Progenitor cell of endocrine pancreas (in vitro differentiated cells): Measurements from ENCODE around the gene ZNF41. TPM values are rescaled to one million over a fixed set of nuclear protein-coding genes. Genes with fewer than 3 reads are reported as not detected.
A peak's percentile ranks its signal among the peaks of the same experiment; 100 is the strongest.
"Not testable (repeated sequence)": the region's sequence is repeated elsewhere in the genome, so short reads cannot be mapped to it uniquely, and the experiment has no call there.

ENCODE experiments used
- DNase-seq: peaks from one replicate; pipeline ENCODE4 v3.0.0; 2021; ENCODE audit warnings: low spot score; ENCODE audit not compliant: unreplicated experiment
- H3K27ac Mint-ChIP-seq: 2 replicates; pipeline ENCODE4 v1.8.0; 2021; ENCODE audit warnings: mild to moderate bottlenecking, moderate library complexity, mixed read lengths
- H3K27me3 Mint-ChIP-seq: 2 replicates; pipeline ENCODE4 v1.8.0; 2021; ENCODE audit warnings: mixed read lengths
- H3K36me3 Mint-ChIP-seq: 2 replicates; pipeline ENCODE4 v1.8.0; 2022; ENCODE audit warnings: mixed read lengths; ENCODE audit not compliant: insufficient read depth
- H3K4me1 Mint-ChIP-seq: 2 replicates; pipeline ENCODE4 v1.8.0; 2021; ENCODE audit warnings: low read depth, mixed read lengths
- H3K4me3 Mint-ChIP-seq: 2 replicates; pipeline ENCODE4 v1.8.0; 2021; ENCODE audit warnings: low read depth, mild to moderate bottlenecking, moderate library complexity, mixed read lengths
- H3K9me3 Mint-ChIP-seq: 2 replicates; pipeline ENCODE4 v1.8.0; 2021; ENCODE audit warnings: low read depth, mixed read lengths
- CTCF ChIP-seq: fragments of 200-600 bp; sonication (generic); IDR thresholded peaks from one replicate; pipeline ENCODE4 v1.5.0; 2021; ENCODE audit warnings: antibody characterized with exemption, mild to moderate bottlenecking; ENCODE audit not compliant: unreplicated experiment
- total RNA-seq: library from RNA; stranded (reverse); gene quantifications from 2 replicates; pipeline ENCODE4 v1.2.1, GENCODE V29; 2021

The ZNF41 gene
- total RNA-seq, 1 donor from 2014 or later, result 6.1 TPM

DNA sequence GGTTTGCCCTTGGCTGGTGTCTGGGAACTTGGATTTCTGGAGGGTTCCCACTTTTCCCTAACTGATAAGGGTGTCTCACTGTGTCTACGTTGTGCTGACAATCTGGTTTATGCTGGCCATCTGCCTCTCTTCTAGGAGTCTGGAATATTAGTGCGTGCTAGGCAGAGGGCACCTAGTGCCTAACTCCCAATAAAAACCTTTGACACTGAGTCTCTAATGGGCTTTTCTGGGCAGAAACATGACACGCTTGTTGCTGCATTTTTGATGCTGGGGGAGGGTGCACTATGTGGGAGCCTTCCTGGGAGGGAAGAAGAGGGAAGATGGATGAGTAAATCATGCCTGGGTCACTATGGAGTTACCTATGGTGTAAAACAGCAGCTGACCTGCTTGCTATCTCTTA is 16.3 kb upstream of the ZNF41 start:
- Mint-ChIP-seq H3K4me1 (peaks cover 4% of the 10 kb centered on the region), H3K27ac (no peak overlapping the region), H3K4me3 (no peak overlapping the region), H3K27me3 (no peaks in the 10 kb centered on the region), H3K36me3 (no peaks in the 10 kb centered on the region), H3K9me3 (peaks cover 16% of the 10 kb centered on the region)
- DNase-seq, result no peak
- no peak for TF ChIP-seq CTCF

GRCh38 chrX:47498411-47498810 is 15.4 kb upstream of the ZNF41 start:
- no peaks in the 10 kb centered on the region for H3K36me3 Mint-ChIP-seq
- H3K4me3 Mint-ChIP-seq, result no peak overlapping the region
- peaks cover 17% of the 10 kb centered on the region for H3K9me3 Mint-ChIP-seq
- no peak overlapping the region for H3K27ac Mint-ChIP-seq
- H3K4me1 Mint-ChIP-seq, result peaks cover 4% of the 10 kb centered on the region
- H3K27me3 Mint-ChIP-seq, result no peaks in the 10 kb centered on the region
- TF ChIP-seq CTCF, result no peak
- no peak for DNase-seq

DNA sequence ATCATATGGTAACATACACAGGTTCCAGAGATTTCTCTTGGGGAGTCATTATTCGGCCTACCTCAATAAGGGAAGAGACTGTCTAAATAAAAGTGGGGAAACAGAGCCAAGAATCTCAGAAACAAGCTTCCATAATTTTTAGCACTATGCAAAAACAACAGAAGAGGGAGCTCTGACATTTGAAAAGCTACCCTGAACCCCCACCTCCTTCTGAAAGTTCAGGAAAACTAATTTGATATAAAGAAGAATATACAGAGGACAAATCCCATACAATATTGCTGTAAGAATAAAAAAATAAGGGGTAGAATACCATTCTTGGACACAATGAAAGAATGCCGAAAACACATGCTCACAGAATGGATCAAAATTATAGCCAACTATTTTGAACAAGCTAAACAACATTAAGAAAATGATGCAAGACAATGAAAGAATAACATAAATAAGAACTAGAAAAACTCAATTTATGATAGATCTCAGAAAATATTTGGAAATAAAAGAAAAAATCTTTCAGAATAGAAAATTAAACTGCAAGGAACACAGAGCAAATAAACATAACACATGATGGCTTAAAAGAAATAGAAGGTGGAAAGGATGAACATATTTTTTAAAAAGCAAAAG is 14.4 kb upstream of the ZNF41 start:
- Mint-ChIP-seq H3K36me3 (no peaks in the 10 kb centered on the region), H3K4me1 (peaks cover 2% of the 10 kb centered on the region), H3K9me3 (peaks cover 20% of the 10 kb centered on the region), H3K27me3 (no peaks in the 10 kb centered on the region), H3K27ac (no peak overlapping the region), H3K4me3 (no peak overlapping the region)
- peak; percentile 30 for TF ChIP-seq CTCF
- DNase-seq, result no peak

DNA sequence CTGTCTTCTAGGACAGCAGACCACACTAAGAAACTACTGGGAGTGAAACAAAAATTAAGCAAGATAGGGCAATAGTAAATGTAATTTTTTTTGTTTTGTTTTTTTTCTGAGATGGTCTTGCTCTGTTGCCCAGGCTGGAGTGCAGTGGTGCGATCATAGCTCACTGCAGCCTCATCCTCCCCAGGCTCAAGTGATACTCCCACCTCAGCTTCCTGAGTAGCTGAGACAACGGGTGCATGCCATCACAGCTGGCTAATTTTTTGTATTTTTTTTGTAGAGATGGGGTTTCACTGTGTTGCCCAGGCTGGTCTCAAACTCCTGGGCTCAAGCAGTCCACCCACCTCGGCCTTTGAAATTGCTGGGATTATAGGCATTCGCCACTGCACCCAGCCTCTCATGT is 9.1 kb upstream of the ZNF41 start:
- peaks cover 26% of the 10 kb centered on the region for H3K9me3 Mint-ChIP-seq
- DNase-seq, result not testable (repeated sequence)

DNA sequence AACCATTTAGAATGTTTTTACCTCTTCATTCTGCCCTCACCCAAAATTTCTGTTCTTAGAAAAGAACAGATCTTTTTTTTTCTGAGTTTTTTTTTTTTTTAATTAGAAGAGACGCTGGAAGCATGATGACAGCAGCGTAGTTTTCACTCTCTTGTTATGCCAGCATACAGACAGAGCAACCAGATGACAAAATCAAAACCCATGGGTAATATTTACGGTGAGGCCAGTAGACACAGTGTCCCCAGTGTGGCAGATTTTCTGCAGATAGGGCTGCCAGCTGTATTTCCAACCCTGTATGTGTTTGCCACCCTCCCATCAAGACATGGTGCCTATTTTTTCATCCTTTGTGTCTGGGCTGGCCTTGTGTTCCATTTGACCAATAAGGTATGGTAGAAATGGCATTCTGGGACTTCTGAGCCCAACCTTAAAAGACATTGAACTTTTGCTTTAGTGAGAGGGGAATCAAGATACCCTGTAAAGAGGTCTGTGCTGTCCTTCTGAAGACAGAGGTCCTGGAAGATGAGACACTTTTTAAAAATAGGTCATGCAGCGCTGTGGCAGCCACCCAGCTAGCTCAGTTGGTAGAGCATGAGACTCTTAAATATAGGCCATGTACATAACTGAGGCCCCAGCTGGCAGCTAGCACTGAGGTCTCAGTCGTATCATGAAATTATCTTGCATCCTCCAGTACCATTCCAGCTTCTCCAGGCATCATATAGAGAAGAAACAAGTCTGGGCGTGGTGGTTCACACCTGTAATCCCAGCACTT is 6.7 kb upstream of the ZNF41 start:
- Mint-ChIP-seq H3K4me3 (no peak overlapping the region), H3K4me1 (peaks cover 4% of the 10 kb centered on the region), H3K9me3 (peaks cover 19% of the 10 kb centered on the region), H3K27ac (no peak overlapping the region), H3K27me3 (no peaks in the 10 kb centered on the region), H3K36me3 (no peaks in the 10 kb centered on the region)
- no peak for DNase-seq
- TF ChIP-seq CTCF, result no peak

More for the DNA sequence above, 9.1 kb upstream of the ZNF41 start:
- not testable (repeated sequence) for H3K27ac Mint-ChIP-seq, H3K36me3 Mint-ChIP-seq, H3K4me3 Mint-ChIP-seq, H3K27me3 Mint-ChIP-seq, H3K4me1 Mint-ChIP-seq

- Mint-ChIP-seq H3K27me3 (no peaks in the 10 kb centered on the region), H3K4me1 (peaks cover 15% of the 10 kb centered on the region), H3K4me3 (peak overlapping the region; percentile 85), H3K27ac (no peak overlapping the region), H3K36me3 (peaks cover 2% of the 10 kb centered on the region), H3K9me3 (peaks cover 13% of the 10 kb centered on the region)
- no peak for DNase-seq
- TF ChIP-seq CTCF, result no peak
Measured at GRCh38 chrX:47484885-47485284, 1.9 kb upstream of the ZNF41 start.
